Left colon (tissue), 2 donors: ENCODE results near the gene EPHA4. TPM values are rescaled to one million over a fixed set of nuclear protein-coding genes. Genes with fewer than 3 reads are reported as not detected.

Experiments
- ATAC-seq: fragments of 200-7000 bp; cut with Tn5 transposase; one replicate; pipeline ENCODE4 v1.9.1; 2020; ENCODE audit warnings: mild to moderate bottlenecking, moderate library complexity
- DNase-seq, 2 donors: peaks; one replicate each; pipeline ENCODE4 v3.0.0-alpha.2; 2020
- intact Hi-C, 2 donors: fragments of 100-400 bp; cut with DNase I in 1 of 2; cut with micrococcal nuclease in 1 of 2; formaldehyde crosslinking; loops; one replicate each; pipeline versions ENCODE4 v1.11.2 to v1.14.0; 2022; cut with DNase I, micrococcal nuclease
- total RNA-seq, 2 donors: library from RNA; stranded (reverse); fragmentation: NEBNext Ultra II Directional; extraction: Animal tissue kit (Norgen Biotek cat#: 25700); gene quantifications; one replicate each; pipeline ENCODE4 v1.2.1, GENCODE V29; 2021
- donor health status: DM: no; HTN: no; CAD: no.
- donor health status: DM: yes; HTN: yes; CAD: no.

Gene EPHA4
- total RNA-seq, 2 donors from 2014 or later: 16.5 to 21.2 TPM

DNA sequence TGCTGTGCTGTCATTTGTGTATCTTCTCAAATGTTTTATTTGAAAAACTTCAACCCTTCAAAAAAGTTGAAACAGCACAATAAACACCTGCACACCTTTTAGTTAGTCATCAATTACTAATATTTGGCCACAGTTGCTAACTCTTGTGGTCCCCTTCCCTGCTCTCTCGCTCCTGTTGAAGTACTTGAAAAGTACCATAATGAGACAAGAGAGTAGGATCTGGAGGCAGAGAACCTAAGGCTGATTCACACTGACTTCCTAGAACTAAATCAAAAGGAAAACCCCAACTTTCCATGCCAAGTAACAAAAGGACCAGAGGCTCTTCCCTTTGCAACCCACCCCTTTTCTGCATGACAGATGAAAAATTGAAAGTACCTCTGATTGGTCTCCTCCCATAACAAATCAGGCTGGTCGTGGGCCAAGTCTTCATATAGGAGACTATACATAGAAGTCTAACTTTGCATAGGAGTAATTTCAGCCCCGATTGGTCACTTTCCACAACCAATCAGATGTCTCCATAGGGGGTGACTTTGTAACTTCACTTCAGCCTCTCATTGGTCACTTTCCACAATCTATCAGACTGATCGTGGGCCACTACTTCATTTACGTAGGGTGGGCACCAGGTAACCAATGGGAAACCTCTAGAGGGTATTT lies 179.7 kb downstream of the EPHA4 start:
- no peak for ATAC-seq
- intact Hi-C loops: no loop called here
- no peak for DNase-seq

DNA sequence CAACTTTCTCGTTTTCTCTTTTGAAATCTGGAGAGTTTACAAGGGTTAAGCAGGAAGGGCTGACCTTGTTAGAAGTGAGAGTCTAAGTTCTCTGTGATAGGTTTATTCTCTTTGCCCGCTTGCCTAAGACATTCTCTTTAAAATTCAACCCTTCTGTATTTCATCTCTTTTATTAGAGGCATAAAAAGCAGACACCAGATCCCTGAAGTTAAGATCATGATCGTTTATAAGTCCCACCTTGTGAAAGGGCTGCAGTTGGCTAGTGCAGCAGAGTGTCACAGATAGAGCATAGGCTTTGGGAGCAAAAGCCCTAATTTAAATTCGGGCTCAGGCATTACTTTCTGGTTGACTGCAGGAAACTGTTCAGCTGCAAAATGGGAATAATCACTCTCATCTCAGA lies 181.2 kb downstream of the EPHA4 start:
- no peak for ATAC-seq
- DNase-seq: no peak
- intact Hi-C loops: no loop called here

GRCh38 chr2:221389904-221390303 lies 182.2 kb downstream of the EPHA4 start:
- DNase-seq (no peak), ATAC-seq (no peak)
- intact Hi-C loops: no loop called here

GRCh38 chr2:221389421-221389820 lies 182.7 kb downstream of the EPHA4 start:
- intact Hi-C loops: no loop called here
- no peak for DNase-seq
- no peak for ATAC-seq

DNA sequence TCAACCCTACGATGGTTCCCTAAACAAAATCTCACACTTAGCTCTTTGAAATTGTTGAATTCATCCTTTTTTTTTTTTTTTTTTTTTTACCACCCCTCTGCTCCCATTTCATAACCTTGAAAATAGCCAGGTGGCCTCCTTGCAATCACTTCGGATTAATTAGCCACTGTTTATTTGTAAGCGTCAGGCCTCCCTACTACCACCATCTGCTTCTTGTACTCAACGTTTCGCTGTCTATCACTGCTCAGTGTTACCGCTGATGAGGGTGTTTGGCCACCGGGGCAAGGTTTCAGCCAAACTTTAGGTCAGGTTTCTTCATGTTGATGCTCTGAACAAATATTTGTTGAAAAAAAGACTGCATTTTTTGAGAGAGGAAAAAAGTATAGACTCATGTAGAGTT lies 183.2 kb downstream of the EPHA4 start:
- ATAC-seq (no peak), DNase-seq (no peak)
- intact Hi-C loops: no loop called here

GRCh38 chr2:221385716-221386115 lies 186.4 kb downstream of the EPHA4 start:
- intact Hi-C loops: no loop called here
- ATAC-seq: no peak

GRCh38 chr2:221381928-221382488 lies 190.1 kb downstream of the EPHA4 start:
- intact Hi-C loops: no loop called here
- no peak for DNase-seq
- ATAC-seq: no peak

More at GRCh38 chr2:221385716-221386115, 186.4 kb downstream of the EPHA4 start:
- DNase-seq: no peak

- DNase-seq: no peak
- no peak for ATAC-seq
- intact Hi-C loops: no loop called here
These were observed 191.4 kb downstream of the EPHA4 start for GRCh38 chr2:221380686-221381085.

DNA sequence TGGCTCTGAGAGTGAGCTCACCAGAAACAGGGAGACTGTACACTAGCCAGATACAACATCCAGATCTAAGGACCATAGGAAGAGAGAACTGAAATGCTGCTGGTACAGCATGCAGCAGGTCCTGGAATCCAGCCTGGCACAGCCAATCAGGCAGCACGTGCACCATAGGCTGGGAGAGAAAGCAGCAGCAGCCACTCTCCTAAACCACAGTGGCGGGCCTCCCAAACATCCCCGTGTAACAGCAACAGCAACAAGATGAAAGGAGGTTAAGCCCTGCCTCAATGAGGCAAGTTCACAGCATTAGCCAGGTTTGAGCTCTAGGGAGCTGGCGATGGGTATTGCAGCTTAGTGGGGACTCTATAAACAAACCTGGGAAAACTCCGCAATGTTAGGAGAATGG lies 192.0 kb downstream of the EPHA4 start:
- intact Hi-C loops: no loop called here
- ATAC-seq (no peak), DNase-seq (no peak)

DNA sequence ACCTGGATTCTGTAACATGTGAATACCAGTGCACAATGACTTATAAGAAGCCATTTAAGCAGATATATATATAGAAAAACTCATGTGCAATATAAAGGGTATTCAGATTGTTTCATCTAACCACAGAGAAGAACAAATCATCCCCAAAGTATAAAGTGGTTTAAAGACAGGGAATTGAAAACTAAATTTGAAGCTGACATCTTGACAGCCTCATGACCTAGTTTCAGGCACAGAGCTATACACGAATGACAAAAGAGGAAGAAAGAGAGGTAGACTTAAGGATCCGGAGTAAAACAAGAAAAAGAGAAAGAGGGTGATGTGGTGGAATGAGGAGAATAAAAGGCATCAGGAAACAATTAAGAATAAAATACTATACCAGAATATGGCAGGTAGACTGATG lies 194.5 kb downstream of the EPHA4 start:
- ATAC-seq (no peak), DNase-seq (no peak)
- intact Hi-C loops: no loop called here

DNA sequence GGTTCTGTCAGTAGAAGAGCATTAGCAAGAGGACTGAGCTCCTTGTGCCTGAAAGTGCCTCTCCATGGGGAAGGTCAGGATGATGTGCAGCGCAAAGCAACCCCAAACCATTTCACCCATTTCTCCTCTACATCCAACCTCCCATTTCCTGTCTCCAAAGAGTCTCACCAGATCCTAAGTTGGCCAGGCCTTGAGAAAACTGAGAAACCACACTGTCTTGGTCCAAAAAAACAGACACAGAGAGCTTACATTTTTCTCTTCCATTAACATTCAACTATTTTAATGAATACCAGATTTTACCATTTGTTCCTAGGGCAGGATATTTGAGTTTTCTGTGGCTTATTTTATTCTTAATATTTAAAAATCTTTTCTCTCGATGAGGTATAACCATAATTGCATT lies 195.0 kb downstream of the EPHA4 start:
- DNase-seq (no peak), ATAC-seq (no peak)
- intact Hi-C loops: no loop called here

DNA sequence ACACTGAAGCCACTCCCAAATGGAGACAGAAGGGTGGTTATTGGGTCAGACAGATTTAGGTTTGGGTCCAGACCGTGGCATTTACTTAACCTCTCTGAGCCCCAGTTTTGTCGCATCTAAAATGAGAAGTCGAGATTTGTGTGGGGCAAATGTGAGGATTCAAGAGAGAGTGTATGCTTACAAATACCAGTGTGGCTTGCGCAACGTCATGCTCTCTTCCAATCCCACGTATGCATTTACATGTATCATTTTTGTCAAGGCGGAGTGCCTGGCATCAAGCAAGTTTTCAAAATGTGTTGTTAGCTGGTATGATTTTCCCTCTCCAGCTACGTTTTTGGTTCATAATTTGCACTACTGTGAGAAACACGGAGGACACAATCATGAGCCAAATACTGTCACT lies 197.9 kb downstream of the EPHA4 start:
- ATAC-seq (no peak), DNase-seq (no peak)
- intact Hi-C loops: no loop called here

DNA sequence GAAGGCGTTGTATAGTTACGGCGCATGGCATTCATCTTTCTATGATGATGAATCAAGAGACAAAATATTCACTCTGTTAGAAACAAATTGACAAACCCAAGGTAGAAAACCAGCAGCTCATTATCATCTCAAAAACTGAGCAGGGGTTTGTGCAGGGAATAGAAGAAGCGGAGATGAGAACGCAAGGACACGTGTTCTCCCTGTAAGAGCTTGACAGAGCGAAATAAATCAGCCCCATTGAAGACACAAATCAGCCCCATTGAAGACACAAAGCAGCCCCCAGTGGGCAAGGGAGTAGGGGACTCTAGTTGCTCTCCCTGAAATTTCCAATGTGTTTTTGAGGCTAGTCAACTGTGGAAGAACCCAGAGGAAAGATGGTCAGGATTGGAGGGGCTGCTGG lies 199.2 kb downstream of the EPHA4 start:
- DNase-seq (no peak), ATAC-seq (no peak)
- intact Hi-C loops: no loop called here

DNA sequence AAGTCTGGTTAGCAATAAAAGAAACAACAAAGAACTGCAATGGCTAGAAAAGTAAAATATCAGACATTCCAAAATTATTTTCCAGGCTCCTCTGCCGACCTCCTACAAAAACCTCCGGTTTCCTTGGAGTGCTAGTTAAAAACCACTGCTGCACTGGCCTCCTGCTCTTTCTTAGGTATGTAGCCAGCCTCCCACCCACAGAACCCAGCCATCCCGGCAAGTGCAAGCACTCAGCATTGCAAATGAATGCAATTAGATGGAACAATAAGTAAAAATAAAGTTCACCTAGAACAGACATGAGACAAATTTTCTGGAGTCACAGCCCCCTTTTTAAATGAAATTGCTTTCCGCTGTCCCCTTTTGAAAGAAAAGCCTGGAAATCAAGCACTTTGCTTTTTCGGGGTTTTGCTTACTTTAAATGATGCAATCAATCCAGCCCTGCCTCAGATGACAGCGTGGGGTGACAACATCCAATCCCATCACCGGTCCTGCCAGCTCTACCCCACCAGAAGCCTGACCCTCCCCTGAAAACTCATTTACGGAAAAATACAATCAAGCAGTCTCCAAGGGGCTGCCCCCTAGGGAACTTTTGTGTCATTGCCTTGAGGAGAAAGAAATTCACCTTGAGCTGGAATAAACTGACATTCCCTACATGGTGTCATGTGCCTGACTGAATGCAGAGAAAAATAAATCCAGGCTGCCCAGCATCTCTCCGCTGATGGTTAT lies 199.8 kb downstream of the EPHA4 start:
- intact Hi-C loops: no loop called here
- DNase-seq: no peak
- ATAC-seq: no peak

DNA sequence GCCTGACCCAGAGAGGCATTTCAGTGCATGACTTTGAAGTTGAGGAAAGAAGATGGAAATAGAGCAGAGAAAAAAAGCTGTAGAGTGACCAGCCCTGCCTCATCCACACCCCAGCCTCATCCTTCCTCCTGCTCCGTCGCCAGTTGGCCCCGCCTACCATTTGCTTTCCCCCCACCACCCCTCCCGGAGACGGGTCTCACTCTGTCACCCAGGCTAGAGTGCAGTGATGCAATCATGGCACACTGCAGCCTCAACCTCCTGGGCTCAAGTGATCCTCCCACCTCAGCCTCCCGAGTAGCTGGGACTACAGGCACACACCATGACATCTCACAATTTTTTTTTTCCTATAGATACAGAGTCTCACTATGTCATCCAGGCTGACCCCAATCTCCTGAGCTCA lies 200.8 kb downstream of the EPHA4 start:
- intact Hi-C loops: no loop called here
- ATAC-seq: no peak

DNA sequence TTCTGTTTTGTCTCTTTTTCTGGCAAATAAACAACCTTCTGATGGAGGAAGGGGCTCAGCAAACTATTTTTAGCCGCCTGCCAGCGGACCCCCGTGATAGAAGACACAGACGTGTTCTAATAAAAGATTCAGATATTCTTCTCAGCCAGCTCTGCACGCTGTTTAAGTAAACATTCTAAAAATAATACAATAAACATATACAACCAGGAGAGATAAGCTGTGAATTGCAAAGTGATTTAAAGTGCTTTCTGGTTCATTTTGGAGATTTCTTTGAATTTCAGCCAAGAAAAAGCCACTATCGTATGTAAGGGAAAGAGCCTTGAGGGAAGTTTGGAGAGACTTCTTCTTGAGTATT lies 201.3 kb downstream of the EPHA4 start:
- ATAC-seq: no peak
- intact Hi-C loops: no loop called here
- DNase-seq: no peak

More for the DNA sequence above, 200.8 kb downstream of the EPHA4 start:
- DNase-seq: no peak

DNA sequence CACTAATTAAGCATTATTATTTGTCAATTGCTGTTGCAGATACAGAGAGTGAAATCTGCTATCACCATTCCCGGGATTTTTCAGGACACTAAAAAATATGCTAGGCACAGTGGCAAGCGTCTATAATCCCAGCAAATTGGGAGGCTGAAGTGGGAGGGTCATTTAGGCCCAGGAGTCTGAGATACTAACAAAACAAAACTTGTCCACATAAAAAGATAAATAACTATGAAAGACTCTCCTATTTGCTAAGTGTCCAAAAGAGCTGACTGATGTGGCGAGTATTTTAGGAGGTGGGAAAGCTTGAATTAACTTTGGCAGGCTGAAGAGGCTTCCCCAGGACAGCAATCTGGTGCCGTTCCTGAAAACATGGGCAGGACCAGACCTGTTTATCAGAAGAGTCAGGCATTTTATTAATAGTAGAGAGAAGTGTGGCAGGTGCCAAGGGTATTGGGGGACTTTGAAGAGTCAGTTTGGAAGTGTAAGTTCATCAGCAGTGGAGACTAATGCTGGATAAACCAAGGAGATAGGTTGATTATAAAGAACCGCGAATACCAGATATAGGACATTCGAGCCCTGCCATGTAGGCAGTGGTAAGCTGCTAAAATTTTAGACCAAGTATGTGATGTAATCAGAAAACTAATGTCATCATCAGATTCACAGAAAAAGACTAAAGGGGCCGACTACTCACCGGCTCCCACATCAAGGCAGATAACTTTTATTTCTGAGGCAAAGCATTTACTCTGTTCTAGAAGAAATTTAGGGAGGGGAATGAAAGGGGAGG lies 201.8 kb downstream of the EPHA4 start:
- intact Hi-C loops: no loop called here
- no peak for DNase-seq
- no peak for ATAC-seq
